Esophagus squamous epithelium (tissue), 5 donors: ENCODE measurements around the gene SPANXD. TPM values are rescaled to one million over a fixed set of nuclear protein-coding genes. Genes with fewer than 3 reads are reported as not detected.

Source experiments
- DNase-seq: peaks from one replicate; lab custom pipeline; 2025; lab: John Stamatoyannopoulos, UW
- H3K27ac ChIP-seq, 4 donors: fragments of 200-600 bp; sonication (generic); one replicate each; pipeline ENCODE4 v1.5.1; 2016 to 2019; ENCODE audit warnings: mild to moderate bottlenecking in 1 of 4
- H3K27me3 ChIP-seq, 4 donors: fragments of 200-600 bp; sonication (generic); 1 replicate in 3 of 4; 2 replicates in 1 of 4; pipeline versions ENCODE4 v1.5.1 to v1.6.0; 2017 to 2021; ENCODE audit warnings: antibody characterized with exemption in 1 of 4
- H3K36me3 ChIP-seq, 3 donors: fragments of 200-600 bp; sonication (generic); one replicate each; pipeline ENCODE4 v1.5.1; 2016 to 2019
- H3K4me1 ChIP-seq, 3 donors: fragments of 200-600 bp; sonication (generic); one replicate each; pipeline ENCODE4 v1.5.1; 2017 to 2019
- H3K4me3 ChIP-seq, 4 donors: fragments of 200-600 bp; sonication (generic); 1 replicate in 3 of 4; 2 replicates in 1 of 4; pipeline ENCODE4 v1.5.1; 2016 to 2019; ENCODE audit warnings: mild to moderate bottlenecking in 2 of 4, moderate library complexity in 1 of 4
- H3K9me3 ChIP-seq, 3 donors: fragments of 200-600 bp; sonication (generic); one replicate each; pipeline ENCODE4 v1.5.1; 2016 to 2019
- POLR2A ChIP-seq, 4 donors: fragments of 450-650 bp; IDR thresholded peaks; one replicate each; pipeline ENCODE4 v1.6.1; 2017; ENCODE audit warnings: antibody characterized with exemption in 4 of 4, mild to moderate bottlenecking in 4 of 4, moderate library complexity in 3 of 4
- WGBS, 2 donors: methylation state at CpG; one replicate each; pipeline ENCODE4 v1.1.5; 2018; 5-methylcytosine and 5-hydroxymethylcytosine counted together
- intact Hi-C: fragments of 100-400 bp; cut with DNase I; formaldehyde crosslinking; loops from one replicate; pipeline ENCODE4 v1.15.0; 2022
- total RNA-seq, 4 donors: library from RNA; depleted of rRNA; stranded (reverse); fragments of >200 nt; gene quantifications; one replicate each; pipeline ENCODE4 v1.1.0, GENCODE V29; 2016
- TF ChIP-seq, protein P1 (sequence below), 6 experiments: fragments of 450-650 bp in 4 of 6; fragments of 200-600 bp in 2 of 6; sonication (generic) in 2 of 6; IDR thresholded peaks; one replicate each; pipeline ENCODE4 v1.5.1; 2016 to 2019; ENCODE audit warnings: antibody characterized with exemption in 6 of 6, mild to moderate bottlenecking in 4 of 6, moderate library complexity in 4 of 6
- donor health status: DM: yes; HTN: yes; CAD: no.

The SPANXD gene
- total RNA-seq, 4 donors from 2014 or later, result not detected

GRCh38 chrX:141714680-141715079, 16.1 kb upstream of the SPANXD start:
- Histone ChIP-seq H3K27ac (no peak overlapping the region), H3K4me1 (no peaks in the 10 kb centered on the region), H3K9me3 (no peaks in the 10 kb centered on the region), H3K4me3 (no peak overlapping the region), H3K27me3 (no peaks in the 10 kb centered on the region), H3K36me3 (no peaks in the 10 kb centered on the region)
- WGBS, 2 donors, result 21 to 28% methylated on average over 3 of the region's 3 CpGs
- no peak for TF ChIP-seq POLR2A (IDR thresholded peaks at IDR 0.05)
- TF ChIP-seq, protein P1, sequence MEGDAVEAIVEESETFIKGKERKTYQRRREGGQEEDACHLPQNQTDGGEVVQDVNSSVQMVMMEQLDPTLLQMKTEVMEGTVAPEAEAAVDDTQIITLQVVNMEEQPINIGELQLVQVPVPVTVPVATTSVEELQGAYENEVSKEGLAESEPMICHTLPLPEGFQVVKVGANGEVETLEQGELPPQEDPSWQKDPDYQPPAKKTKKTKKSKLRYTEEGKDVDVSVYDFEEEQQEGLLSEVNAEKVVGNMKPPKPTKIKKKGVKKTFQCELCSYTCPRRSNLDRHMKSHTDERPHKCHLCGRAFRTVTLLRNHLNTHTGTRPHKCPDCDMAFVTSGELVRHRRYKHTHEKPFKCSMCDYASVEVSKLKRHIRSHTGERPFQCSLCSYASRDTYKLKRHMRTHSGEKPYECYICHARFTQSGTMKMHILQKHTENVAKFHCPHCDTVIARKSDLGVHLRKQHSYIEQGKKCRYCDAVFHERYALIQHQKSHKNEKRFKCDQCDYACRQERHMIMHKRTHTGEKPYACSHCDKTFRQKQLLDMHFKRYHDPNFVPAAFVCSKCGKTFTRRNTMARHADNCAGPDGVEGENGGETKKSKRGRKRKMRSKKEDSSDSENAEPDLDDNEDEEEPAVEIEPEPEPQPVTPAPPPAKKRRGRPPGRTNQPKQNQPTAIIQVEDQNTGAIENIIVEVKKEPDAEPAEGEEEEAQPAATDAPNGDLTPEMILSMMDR (IDR thresholded peaks at IDR 0.05), result no peak
- no peak for DNase-seq
- intact Hi-C loops, result no loop called here

GRCh38 chrX:141701072-141701471, 2.5 kb upstream of the SPANXD start:
- TF ChIP-seq POLR2A (IDR thresholded peaks at IDR 0.05), result no peak
- TF ChIP-seq, protein P1 (IDR thresholded peaks at IDR 0.05), result no peak
- H3K36me3 ChIP-seq, result no peaks in the 10 kb centered on the region
- no peaks in the 10 kb centered on the region for H3K4me1 ChIP-seq
- DNase-seq, result no peak
- intact Hi-C loops, result no loop called here
- H3K4me3 ChIP-seq, result no peak overlapping the region
- WGBS, 2 donors, result 62 to 69% methylated on average over 4 of the region's 4 CpGs
- no peaks in the 10 kb centered on the region for H3K9me3 ChIP-seq
- H3K27me3 ChIP-seq, result no peaks in the 10 kb centered on the region
- no peak overlapping the region for H3K27ac ChIP-seq

DNA sequence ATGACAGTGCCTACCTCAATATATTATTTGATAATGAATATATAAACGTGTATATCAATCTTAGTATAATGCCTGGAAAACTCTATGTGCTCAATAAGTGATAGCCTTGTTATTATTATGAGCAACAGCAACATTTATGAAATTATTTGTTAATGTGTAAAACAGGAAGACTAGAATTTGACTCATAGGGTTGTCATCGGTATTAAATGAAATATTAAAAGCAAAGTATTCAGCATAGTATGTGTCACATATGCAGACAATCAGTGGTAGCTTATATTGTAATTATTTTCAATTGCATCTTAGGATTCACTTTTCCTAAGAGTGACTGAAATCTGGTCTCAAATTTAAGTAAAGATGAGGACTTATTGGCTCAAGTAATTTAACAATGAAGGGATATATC, 24.6 kb downstream of the SPANXD start:
- Histone ChIP-seq H3K4me3 (no peak overlapping the region), H3K4me1 (no peaks in the 10 kb centered on the region), H3K9me3 (no peaks in the 10 kb centered on the region), H3K27ac (no peak overlapping the region), H3K27me3 (no peaks in the 10 kb centered on the region), H3K36me3 (no peaks in the 10 kb centered on the region)
- TF ChIP-seq, protein P1 (IDR thresholded peaks at IDR 0.05), result no peak
- no peak for TF ChIP-seq POLR2A (IDR thresholded peaks at IDR 0.05)
- 47 to 64% methylated on average over 2 of the region's 2 CpGs for WGBS, 2 donors
- DNase-seq, result no peak
- intact Hi-C loops, result no loop called here

GRCh38 chrX:141669689-141670088, 28.9 kb downstream of the SPANXD start:
- Histone ChIP-seq H3K36me3 (no peaks in the 10 kb centered on the region), H3K27ac (no peak overlapping the region), H3K4me3 (no peak overlapping the region), H3K27me3 (no peaks in the 10 kb centered on the region), H3K4me1 (no peaks in the 10 kb centered on the region), H3K9me3 (no peaks in the 10 kb centered on the region)
- no peak for DNase-seq
- 30 to 50% methylated on average over 1 of the region's 1 CpG for WGBS, 2 donors
- TF ChIP-seq POLR2A (IDR thresholded peaks at IDR 0.05), result no peak
- TF ChIP-seq, protein P1 (IDR thresholded peaks at IDR 0.05), result no peak
- intact Hi-C loops, result no loop called here

- DNase-seq, result no peak
- Histone ChIP-seq H3K36me3 (no peaks in the 10 kb centered on the region), H3K27me3 (no peaks in the 10 kb centered on the region), H3K9me3 (no peaks in the 10 kb centered on the region), H3K4me3 (no peak overlapping the region), H3K27ac (no peak overlapping the region), H3K4me1 (no peaks in the 10 kb centered on the region)
- WGBS, 2 donors, result 40 to 46% methylated on average over 3 to 4 of the region's 4 CpGs
- TF ChIP-seq, protein P1 (IDR thresholded peaks at IDR 0.05), result no peak
- no peak for TF ChIP-seq POLR2A (IDR thresholded peaks at IDR 0.05)
- intact Hi-C loops, result no loop called here
Measured at GRCh38 chrX:141668371-141668770, 30.2 kb downstream of the SPANXD start.
